ENCODE results near the gene HNRNPH1. TPM values are rescaled to one million over a fixed set of nuclear protein-coding genes. Genes with fewer than 3 reads are reported as not detected.

Gene HNRNPH1
- total RNA-seq, 1 donor from 2014 or later = 787 TPM

GRCh38 chr5:179606071-179606909 is 17.2 kb downstream of the HNRNPH1 start:
- DNase-seq (ENCODE audit: low spot score) = no peak

DNA sequence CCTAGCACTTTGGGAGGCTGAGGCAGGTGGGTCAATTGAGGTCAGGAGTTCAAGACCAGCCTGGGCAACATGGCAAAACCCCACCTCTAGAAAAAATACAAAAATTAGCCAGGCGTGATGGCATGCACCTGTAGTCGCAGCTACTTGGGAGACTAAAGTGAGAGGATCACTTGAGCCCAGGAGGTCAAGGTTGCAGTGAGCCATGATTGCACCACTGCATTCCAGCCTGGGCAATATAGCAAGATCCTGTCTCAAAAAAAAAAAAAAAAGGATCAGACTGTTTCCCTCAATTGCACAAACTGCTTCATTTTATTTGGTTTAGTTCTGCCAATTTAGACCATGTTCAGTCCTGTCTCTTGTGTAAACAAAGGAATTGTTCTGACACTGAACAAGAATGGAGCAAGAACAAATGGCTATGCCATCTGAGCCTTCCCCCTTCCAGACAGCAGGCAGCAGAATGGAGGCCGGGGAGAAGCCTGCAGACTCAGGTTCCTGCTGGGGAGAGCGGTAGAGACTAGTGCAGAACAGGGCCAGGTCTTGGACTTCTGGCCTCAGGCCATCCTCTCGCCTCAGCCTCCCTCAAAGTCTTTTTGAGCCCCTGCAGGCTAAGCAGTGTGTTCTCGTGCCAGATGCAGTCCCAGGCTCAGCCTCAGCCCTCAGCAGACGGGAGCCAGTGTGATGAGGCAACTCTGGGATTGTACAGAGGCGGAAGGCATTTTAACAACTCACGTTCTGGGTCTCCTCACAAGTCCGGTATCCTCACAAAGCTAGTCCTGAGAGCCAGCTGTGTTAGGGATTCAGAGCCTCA is 18.2 kb downstream of the HNRNPH1 start:
- DNase-seq (ENCODE audit: low spot score) = no peak

GRCh38 chr5:179603308-179603707 is 20.2 kb downstream of the HNRNPH1 start:
- DNase-seq (ENCODE audit: low spot score) = no peak

DNA sequence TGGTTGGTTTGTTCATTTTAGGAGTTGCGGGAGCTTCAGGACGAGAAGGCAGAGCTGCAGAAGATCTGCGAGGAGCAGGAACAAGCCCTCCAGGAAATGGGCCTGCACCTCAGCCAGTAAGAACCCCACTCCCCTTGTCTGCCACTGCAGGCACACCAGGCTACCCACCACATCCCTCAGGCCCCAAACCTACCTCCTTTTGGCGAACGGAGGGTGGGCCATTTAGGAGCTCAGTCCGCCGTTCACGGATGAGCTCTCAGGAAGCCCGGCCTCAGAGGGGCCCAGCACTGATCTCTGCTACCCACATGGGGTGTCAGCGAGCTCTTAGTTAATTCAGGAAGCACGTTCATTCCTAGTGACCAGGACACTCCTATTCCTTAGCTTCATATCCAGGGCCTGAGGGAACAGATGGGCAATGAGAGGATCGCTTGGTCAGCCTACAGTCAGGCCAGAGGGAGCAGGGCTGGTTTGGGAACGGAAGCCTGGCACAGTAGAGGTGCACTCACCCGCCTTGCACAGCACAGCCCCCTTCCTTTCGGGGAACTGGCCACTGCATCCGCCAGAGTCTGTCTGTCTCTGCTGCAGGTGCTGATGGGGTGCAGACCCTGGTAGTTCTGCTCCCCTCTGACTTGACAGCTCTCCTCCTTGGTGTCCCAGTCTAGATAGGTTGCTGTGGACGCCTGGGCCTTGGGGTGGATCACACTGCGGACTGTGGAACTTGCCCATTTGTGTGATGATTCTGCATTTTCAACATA is 21.4 kb downstream of the HNRNPH1 start:
- no peak for DNase-seq (ENCODE audit: low spot score)

GRCh38 chr5:179599973-179600372 is 23.5 kb downstream of the HNRNPH1 start:
- no peak for DNase-seq (ENCODE audit: low spot score)

DNA sequence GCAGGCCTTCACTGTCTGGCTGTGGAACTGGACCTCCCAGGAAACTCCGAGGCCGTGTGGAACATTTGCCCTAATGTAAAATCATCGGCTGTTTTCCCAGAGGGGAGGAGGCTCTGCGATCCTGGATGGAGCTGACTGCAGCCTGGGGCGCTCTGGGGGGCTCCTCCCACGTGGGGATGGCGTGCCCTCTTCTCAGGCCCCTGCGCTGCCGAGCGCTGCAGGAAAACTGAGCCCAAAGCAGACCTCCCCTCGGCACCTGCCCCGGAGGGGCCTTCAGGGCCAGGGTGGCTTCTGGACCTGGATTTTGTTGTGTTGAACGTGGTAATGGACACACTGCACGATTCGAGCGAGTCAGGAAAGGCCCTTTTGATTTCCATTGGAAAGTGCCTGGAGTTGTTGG is 23.9 kb downstream of the HNRNPH1 start:
- no peak for DNase-seq (ENCODE audit: low spot score)

DNA sequence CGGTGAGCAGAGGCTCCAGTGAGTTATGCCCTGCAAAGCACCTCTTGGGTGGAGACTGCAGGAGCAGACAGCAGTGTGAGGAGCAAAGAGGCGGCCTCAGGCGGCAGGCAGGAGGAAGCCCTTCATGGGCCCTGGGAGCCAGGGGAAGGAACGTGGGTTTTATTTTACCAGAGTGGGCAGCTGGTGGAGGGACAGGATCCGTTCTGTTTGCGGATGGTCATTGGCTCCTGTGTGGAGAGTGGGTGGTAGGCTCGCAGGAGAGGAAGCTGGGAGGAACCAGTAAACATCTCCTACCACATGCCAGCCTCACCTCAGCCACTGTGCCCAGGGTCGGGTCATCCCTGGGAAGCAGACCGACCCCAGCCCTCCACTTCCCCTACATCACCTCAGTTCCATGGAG is 24.4 kb downstream of the HNRNPH1 start:
- no peak for DNase-seq (ENCODE audit: low spot score)

GRCh38 chr5:179596421-179596820 is 27.1 kb downstream of the HNRNPH1 start:
- no peak for DNase-seq (ENCODE audit: low spot score)

DNA sequence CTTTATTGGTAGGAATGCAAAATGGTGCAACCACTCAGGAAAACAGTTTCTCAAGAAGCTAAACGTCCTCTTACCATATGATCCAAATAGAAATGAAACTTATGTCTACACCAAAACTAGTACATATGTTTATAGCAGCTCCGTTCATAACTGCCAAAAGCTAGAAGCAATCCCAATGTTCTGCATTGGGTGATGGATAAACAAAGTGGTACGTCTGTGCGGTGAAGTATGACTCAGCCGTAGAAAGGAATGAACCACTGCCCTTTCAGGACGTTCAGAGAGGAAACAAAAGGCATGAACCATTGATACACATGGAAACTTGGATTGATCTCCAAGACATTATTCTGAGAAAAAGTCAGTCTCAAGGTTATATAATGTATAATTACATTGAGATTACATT is 27.6 kb downstream of the HNRNPH1 start:
- DNase-seq (ENCODE audit: low spot score) = no peak

GRCh38 chr5:179588166-179588565 is 35.3 kb downstream of the HNRNPH1 start:
- DNase-seq (ENCODE audit: low spot score) = no peak

- no peak for DNase-seq (ENCODE audit: low spot score)
These were observed 37.5 kb downstream of the HNRNPH1 start for GRCh38 chr5:179585941-179586401.

GRCh38 chr5:179577286-179577960 is 46.0 kb downstream of the HNRNPH1 start:
- DNase-seq (ENCODE audit: low spot score) = no peak

DNA sequence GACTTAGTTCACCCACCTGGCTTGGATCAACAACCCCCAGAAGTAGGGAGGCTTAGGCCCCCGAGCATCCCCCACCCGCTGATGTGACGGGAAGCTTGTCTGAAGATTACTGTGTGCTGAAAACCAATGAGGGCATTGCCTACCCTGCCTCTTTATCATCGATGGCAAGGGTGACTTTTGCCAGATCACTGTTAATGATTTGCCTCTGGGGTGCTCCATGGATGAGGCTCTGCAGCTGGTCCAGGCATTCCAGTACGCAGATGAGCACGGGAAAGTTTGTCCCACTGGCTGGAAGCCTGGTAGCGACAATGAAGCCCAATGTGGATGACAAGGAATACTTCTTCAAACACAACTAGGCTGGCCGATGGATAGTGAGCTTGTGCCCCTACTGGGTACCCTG is 51.1 kb downstream of the HNRNPH1 start:
- no peak for DNase-seq (ENCODE audit: low spot score)

GRCh38 chr5:179568721-179569120 is 54.8 kb downstream of the HNRNPH1 start:
- no peak for DNase-seq (ENCODE audit: low spot score)

- DNase-seq (ENCODE audit: low spot score) = no peak
These were observed 58.9 kb downstream of the HNRNPH1 start for GRCh38 chr5:179564526-179564925.

Other genes with a start within 250 kb of the HNRNPH1 start
- 64.6 TPM for gene RUFY1, start 73.1 kb downstream of the HNRNPH1 start, total RNA-seq
- gene CBY3, start 57.4 kb upstream of the HNRNPH1 start, total RNA-seq = not detected
- gene CANX, start 75.3 kb upstream of the HNRNPH1 start, total RNA-seq = 584 TPM
- gene MAML1, start 109.2 kb upstream of the HNRNPH1 start, total RNA-seq = 37.7 TPM
- 13.7 TPM for gene LTC4S, start 170.3 kb upstream of the HNRNPH1 start, total RNA-seq
- 93.8 TPM for gene MGAT4B, start 183.2 kb upstream of the HNRNPH1 start, total RNA-seq
- 265 TPM for gene SQSTM1, start 197.2 kb upstream of the HNRNPH1 start, total RNA-seq
- gene MRNIP, start 235.1 kb upstream of the HNRNPH1 start, total RNA-seq = 40.5 TPM